PC-3 (cell line): ENCODE data around the gene PPP2R5D. TPM values are rescaled to one million over a fixed set of nuclear protein-coding genes. Genes with fewer than 3 reads are reported as not detected.

Source experiments
- ATAC-seq: fragments of 200-7000 bp; cut with Tn5 transposase; 2 replicates; pipeline ENCODE4 v1.9.1; 2020; ENCODE audit warnings: mild to moderate bottlenecking, moderate library complexity
- BruUV-seq: library from RNA; stranded (reverse); fragments of 400-500 nt; replicated peaks from 2 replicates; lab custom pipeline; 2021; lab: Mats Ljungman, UMichigan
- CTCF ChIA-PET: fragments of 300-600 bp; sonication (Branson Sonifier 250); formaldehyde crosslinking; loops from one replicate; lab custom pipeline; 2022; ENCODE audit warnings: antibody characterized with exemption; lab: Charles Lee
- POLR2A ChIA-PET: fragments of 300-600 bp; sonication (Branson Sonifier 250); formaldehyde crosslinking; loops from one replicate; lab custom pipeline; 2022; ENCODE audit warnings: antibody characterized with exemption; ENCODE audit not compliant: unreplicated experiment; lab: Charles Lee
- DNase-seq: peaks from one replicate; pipeline ENCODE4 v3.0.0-alpha.2; 2015
- H2AFZ ChIP-seq: fragments of 300-600 bp; sonication (generic); 2 replicates; pipeline ENCODE4 v1.6.0; 2016; ENCODE audit warnings: antibody characterized with exemption, low read length
- H3F3A ChIP-seq: fragments of 300-600 bp; sonication (generic); one replicate; pipeline ENCODE4 v1.6.0; 2017; ENCODE audit warnings: antibody characterized with exemption, low read length, control low read depth, mild to moderate bottlenecking; ENCODE audit not compliant: unreplicated experiment
- H3K27ac ChIP-seq: fragments of 300-600 bp; sonication (generic); 2 replicates; pipeline ENCODE4 v1.5.1; 2016; ENCODE audit warnings: mild to moderate bottlenecking, low read length
- H3K27me3 ChIP-seq: fragments of 300-600 bp; sonication (generic); 2 replicates; pipeline ENCODE4 v1.6.1; 2016; ENCODE audit warnings: low read length, mixed read lengths
- H3K36me3 ChIP-seq: fragments of 300-600 bp; sonication (generic); 2 replicates; pipeline ENCODE4 v1.6.1; 2016; ENCODE audit warnings: low read depth, mixed run types, low read length, mixed read lengths
- H3K4me1 ChIP-seq: fragments of 300-600 bp; sonication (generic); 2 replicates; pipeline ENCODE4 v1.5.1; 2016; ENCODE audit warnings: low read length; ENCODE audit not compliant: insufficient read depth
- H3K4me2 ChIP-seq: fragments of 300-600 bp; sonication (generic); 2 replicates; pipeline ENCODE4 v1.6.0; 2016; ENCODE audit warnings: low read length
- H3K4me3 ChIP-seq: fragments of 300-600 bp; sonication (generic); 2 replicates; pipeline ENCODE4 v1.5.1; 2016; ENCODE audit warnings: mild to moderate bottlenecking, low read length, mixed read lengths
- H3K79me2 ChIP-seq: fragments of 300-600 bp; sonication (generic); 2 replicates; pipeline ENCODE4 v1.6.1; 2017; ENCODE audit warnings: low read length, mixed read lengths
- H3K9ac ChIP-seq: fragments of 300-600 bp; sonication (generic); 2 replicates; pipeline ENCODE4 v1.6.0; 2016; ENCODE audit warnings: mild to moderate bottlenecking, low read length
- H3K9me2 ChIP-seq: fragments of 300-600 bp; sonication (generic); replicated peaks from 2 replicates; pipeline ENCODE4 v1.6.1; 2016; ENCODE audit warnings: mixed run types, low read length, mixed read lengths
- H3K9me3 ChIP-seq: fragments of 300-600 bp; sonication (generic); 2 replicates; pipeline ENCODE4 v1.6.1; 2016; ENCODE audit warnings: low read length, mixed read lengths
- H4K20me1 ChIP-seq: fragments of 300-600 bp; sonication (generic); 2 replicates; pipeline ENCODE4 v1.6.1; 2016; ENCODE audit warnings: low read length, mixed read lengths
- CTCF ChIP-seq: fragments of 300-600 bp; sonication (generic); conservative IDR thresholded peaks from 2 replicates; pipeline ENCODE4 v1.5.1; 2017; ENCODE audit warnings: antibody characterized with exemption, low read depth, mild to moderate bottlenecking, low read length
- EZH2 ChIP-seq: fragments of 300-600 bp; sonication (generic); IDR thresholded peaks from one replicate; pipeline ENCODE4 v1.6.1; 2017; ENCODE audit warnings: antibody characterized with exemption, mild to moderate bottlenecking, low read length; ENCODE audit not compliant: unreplicated experiment
- EZH2phosphoT487 ChIP-seq: fragments of 300-600 bp; sonication (generic); IDR thresholded peaks from 2 replicates; pipeline ENCODE4 v1.6.1; 2018; ENCODE audit warnings: mild to moderate bottlenecking, antibody characterized with exemption, low read length, borderline replicate concordance
- intact Hi-C: fragments of 100-400 bp; cut with micrococcal nuclease; formaldehyde crosslinking; loops from 2 replicates; pipeline ENCODE4 v1.9.0; 2023
- total RNA-seq: library from RNA; depleted of rRNA; stranded (reverse); fragments of >200 nt; gene quantifications from 2 replicates; pipeline ENCODE4 v1.2.3, GENCODE V29; 2014

The PPP2R5D gene
- total RNA-seq, 1 experiment from 2014 or later = 54.1 TPM

- no peak overlapping the region for H3K4me3 ChIP-seq
- H3F3A ChIP-seq = no peaks in the 10 kb centered on the region
- CTCF ChIA-PET = no interaction called here
- no peak overlapping the region for H3K27ac ChIP-seq
- no peak for TF ChIP-seq EZH2
- no peak for TF ChIP-seq EZH2phosphoT487
- TF ChIP-seq CTCF = no peak
- H3K4me2 ChIP-seq = no peak overlapping the region
- H3K9me2 ChIP-seq = no peaks in the 10 kb centered on the region
- no peaks in the 10 kb centered on the region for H3K27me3 ChIP-seq
- H3K9me3 ChIP-seq = no peaks in the 10 kb centered on the region
- no peaks in the 10 kb centered on the region for H4K20me1 ChIP-seq
- peaks cover 26% of the 10 kb centered on the region for H3K79me2 ChIP-seq
- BruUV-seq = no TSS peak
- ATAC-seq (no peak), DNase-seq (no peak)
- no peak overlapping the region for H3K9ac ChIP-seq
- no peak overlapping the region for H2AFZ ChIP-seq
- H3K4me1 ChIP-seq = no peaks in the 10 kb centered on the region; the same call in 1 of the 2 replicates
- intact Hi-C loops = no loop called here
- H3K36me3 ChIP-seq = peaks cover 21% of the 10 kb centered on the region; the same call in 1 of the 2 replicates
- POLR2A ChIA-PET = no interaction called here
Measured at GRCh38 chr6:42936398-42936797, 48.0 kb upstream of the PPP2R5D start.

GRCh38 chr6:42937548-42938427 lies 46.6 kb upstream of the PPP2R5D start:
- Histone ChIP-seq H3K4me1 (no peaks in the 10 kb centered on the region; the same call in 1 of the 2 replicates), H2AFZ (no peak overlapping the region), H3K27me3 (no peaks in the 10 kb centered on the region), H3K79me2 (peaks cover 13% of the 10 kb centered on the region), H3F3A (no peaks in the 10 kb centered on the region), H3K9me3 (no peaks in the 10 kb centered on the region), H4K20me1 (no peaks in the 10 kb centered on the region), H3K9me2 (no peaks in the 10 kb centered on the region), H3K9ac (no peak overlapping the region), H3K4me2 (no peak overlapping the region), H3K27ac (no peak overlapping the region), H3K4me3 (no peak overlapping the region), H3K36me3 (peaks cover 21% of the 10 kb centered on the region; the same call in 1 of the 2 replicates)
- peak; percentile 60 for DNase-seq
- TF ChIP-seq CTCF = no peak
- no peak for TF ChIP-seq EZH2
- TF ChIP-seq EZH2phosphoT487 = no peak
- POLR2A ChIA-PET = interaction anchor here (0.5 to 0.7 kb wide), 2 partner anchors 8 to 76 kb away, joined by 3 to 9 read pairs; partner anchors contain the start of genes CNPY3 and KLHDC3
- BruUV-seq = no TSS peak
- intact Hi-C loops = no loop called here
- ATAC-seq = peak; percentile 78
- CTCF ChIA-PET = no interaction called here

GRCh38 chr6:42938428-42938796 lies 46.0 kb upstream of the PPP2R5D start:
- Histone ChIP-seq H3K4me3 (no peak overlapping the region), H2AFZ (no peak overlapping the region), H3K27ac (no peak overlapping the region), H3K4me1 (no peaks in the 10 kb centered on the region; the same call in 1 of the 2 replicates), H3K9me3 (no peaks in the 10 kb centered on the region), H3K79me2 (peaks cover 8% of the 10 kb centered on the region; the same call in 1 of the 2 replicates), H3K27me3 (no peaks in the 10 kb centered on the region), H3K4me2 (no peak overlapping the region), H3K9ac (no peak overlapping the region), H3K9me2 (no peaks in the 10 kb centered on the region), H3F3A (no peaks in the 10 kb centered on the region), H3K36me3 (peaks cover 21% of the 10 kb centered on the region; the same call in 1 of the 2 replicates), H4K20me1 (no peaks in the 10 kb centered on the region)
- POLR2A ChIA-PET = no interaction called here
- CTCF ChIA-PET = no interaction called here
- no peak for ATAC-seq
- BruUV-seq = no TSS peak
- TF ChIP-seq EZH2phosphoT487 (no peak), CTCF (no peak), EZH2 (no peak)
- intact Hi-C loops = no loop called here
- DNase-seq = no peak
